GM18907 (cell line): Measurements from ENCODE around the gene ERG28.
"Not testable (repeated sequence)": the region's sequence is repeated elsewhere in the genome, so short reads cannot be mapped to it uniquely, and the experiment has no call there.

Source experiments
- ATAC-seq: cut with Tn5 transposase; IDR thresholded peaks from one replicate; pipeline ENCODE4 v1.9.1; 2021; ENCODE audit warnings: mild to moderate bottlenecking, moderate library complexity; ENCODE audit not compliant: unreplicated experiment

The ERG28 gene, protein sequence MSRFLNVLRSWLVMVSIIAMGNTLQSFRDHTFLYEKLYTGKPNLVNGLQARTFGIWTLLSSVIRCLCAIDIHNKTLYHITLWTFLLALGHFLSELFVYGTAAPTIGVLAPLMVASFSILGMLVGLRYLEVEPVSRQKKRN

DNA sequence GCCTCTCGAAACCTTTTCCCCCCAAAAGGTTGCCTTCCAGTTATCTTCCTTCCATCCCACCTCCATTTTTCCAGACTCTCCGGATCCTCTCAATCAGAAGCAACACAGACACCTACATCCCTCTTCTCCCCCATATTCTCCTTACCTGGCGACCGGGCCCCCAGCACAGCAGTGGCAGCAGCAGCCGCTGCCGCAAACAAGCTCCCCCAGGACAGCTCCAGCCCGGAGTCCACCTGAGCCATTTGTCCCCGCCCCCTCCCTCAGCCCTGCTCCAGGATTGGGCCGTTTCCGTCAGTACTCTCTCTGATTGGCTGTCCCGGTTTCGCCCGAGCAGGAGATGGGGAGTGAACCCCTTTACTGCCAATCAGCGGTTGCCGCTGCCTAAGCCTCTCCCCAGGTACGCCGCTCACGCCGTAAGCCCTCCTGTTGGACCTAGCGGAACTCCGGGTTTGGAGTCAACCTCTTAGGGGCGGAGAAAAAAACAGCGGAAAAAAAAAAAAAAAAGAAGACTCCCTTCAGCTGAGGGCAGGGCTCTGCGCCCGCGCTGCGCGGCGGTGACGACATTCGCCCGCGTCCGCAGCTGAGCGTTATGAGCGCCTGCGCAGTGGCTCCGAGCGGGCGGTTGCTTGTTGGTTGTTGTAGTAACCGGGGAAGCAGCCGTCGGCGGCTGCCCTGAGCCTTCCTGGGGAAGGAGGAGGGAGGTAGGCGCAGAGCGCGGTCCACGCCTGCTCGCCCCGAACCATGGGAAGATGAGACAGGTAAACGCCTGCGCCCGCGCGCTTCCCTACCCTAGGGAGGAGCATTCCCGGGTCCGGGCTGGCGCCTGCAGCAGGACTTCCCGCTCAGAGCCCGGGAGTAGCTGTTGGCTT, at the start of gene ERG28, which contains the start of gene TTLL5:
TSS of gene ERG28 (minus strand) at position 247 of the 869 bp plus-strand sequence. CDS start 3,374 bp downstream, outside the sequence.
TSS of gene TTLL5 (plus strand) at position 617 of the 869 bp plus-strand sequence. CDS start 1,904 bp downstream, outside the sequence.
- ATAC-seq, result peak; percentile 95

DNA sequence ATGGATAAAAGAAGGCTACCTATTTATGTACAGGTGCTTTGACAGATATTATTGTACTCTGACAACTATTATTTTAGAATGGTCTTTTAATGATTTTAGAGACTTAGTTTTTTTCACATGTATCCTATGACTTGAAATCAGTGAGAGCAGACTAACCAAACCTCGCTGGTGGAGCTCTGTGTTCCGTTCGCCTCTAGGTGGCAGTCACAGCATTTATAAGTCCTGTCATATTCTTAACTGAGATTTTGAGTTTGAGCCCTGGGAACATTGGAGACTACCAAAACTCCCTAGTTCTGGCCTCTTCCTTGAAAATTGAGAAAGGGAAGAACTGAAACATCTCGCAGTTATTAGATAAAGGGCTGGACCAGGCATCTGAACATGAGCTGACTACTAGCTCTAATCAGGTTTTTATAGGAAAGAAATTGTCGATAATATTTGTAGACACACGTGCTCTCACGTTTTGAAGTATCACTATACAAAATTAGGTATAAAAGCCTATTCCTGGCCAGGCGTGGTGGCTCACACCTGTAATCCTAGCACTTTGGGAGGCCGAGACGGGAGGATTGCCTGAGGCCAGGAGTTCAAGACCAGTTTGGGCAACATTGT, 48.6 kb upstream of the ERG28 start:
- peak; percentile 53 for ATAC-seq

DNA sequence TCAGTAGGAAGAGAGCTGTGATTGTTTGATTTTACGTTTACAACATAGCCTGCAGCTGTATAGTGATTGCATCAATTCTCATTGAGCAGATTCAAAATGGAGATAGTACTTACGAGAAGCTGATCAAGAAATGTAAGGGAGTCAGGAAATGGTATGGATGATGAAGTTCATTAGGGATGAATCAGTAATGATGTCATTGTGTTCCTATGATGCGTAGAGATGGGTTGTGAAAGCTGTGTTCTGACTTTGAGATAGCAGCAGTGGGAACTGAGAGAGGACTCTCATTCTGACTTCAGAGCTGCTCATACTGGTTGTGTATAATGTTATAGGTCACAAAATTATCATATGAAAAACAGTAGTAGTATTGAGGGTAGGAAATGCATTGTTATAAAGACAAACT, 44.3 kb upstream of the ERG28 start:
- ATAC-seq, result no peak

DNA sequence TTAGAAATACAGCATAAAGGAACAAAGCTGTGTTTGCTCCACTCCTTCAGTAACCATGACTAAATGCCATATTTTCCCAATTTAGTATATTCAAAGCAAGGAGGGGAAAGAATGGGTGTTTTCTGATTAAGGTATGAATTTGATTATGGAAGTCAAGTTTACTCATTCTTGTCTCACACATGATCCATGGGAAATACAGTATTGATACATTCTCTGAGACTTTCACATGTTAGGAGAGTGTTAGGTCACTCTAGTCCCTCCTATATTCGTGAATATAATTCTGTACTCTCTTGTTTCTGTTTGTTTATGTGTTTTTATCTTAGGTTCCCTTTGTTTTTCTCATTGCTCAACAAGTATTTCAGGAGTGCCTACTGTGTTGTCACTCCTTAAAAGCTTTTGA, 42.8 kb upstream of the ERG28 start:
- no peak for ATAC-seq

DNA sequence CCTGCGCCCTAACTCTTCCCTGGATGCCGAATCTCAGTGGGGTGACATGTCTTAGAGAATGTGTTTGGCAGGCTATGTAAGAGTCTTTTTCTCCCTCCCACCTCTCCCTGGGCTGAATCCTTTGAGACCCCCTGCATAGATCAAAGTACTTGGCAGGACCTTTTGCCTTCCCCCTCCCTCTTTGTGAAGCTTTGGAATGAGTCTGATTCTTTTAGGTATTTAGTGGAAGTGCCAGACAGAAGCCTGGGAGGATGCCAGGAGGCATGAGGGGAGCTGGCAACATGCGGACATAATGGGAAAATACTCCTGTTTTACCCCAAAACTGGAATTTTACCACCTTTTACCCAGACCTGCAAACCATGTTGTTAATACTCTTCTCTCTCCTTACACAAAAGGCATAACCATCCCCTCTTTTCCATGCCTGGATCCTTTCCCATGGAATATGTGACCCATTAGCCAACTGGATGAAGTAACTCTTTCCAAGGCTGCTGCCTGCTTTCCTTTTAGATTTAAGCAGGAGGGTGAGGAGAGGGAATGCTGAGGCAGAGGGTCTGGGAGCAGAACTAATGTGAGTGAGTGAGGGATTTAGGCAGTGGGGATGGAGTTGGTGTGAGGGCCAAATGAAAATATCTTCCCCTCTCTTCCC, 42.1 kb upstream of the ERG28 start:
- no peak for ATAC-seq

DNA sequence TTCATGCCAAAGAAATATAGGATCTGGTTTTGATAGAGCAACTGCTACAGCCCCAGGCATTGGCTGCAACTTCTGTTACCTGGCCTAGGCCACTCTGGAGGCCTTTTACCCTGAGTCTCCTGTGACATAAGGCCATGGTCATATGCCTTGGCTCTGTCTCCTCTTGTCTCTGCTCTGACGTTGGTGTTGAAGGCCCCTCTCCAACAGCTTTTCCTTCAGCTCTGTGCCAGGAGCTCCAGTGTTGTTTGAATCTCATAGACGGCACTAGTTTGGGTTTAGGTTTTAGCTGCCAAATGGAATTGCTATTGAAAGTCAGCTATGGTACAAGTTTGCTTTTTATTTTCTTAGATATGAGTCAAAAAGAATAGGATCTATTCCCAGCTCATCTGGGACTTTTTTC, 41.4 kb upstream of the ERG28 start:
- no peak for ATAC-seq

DNA sequence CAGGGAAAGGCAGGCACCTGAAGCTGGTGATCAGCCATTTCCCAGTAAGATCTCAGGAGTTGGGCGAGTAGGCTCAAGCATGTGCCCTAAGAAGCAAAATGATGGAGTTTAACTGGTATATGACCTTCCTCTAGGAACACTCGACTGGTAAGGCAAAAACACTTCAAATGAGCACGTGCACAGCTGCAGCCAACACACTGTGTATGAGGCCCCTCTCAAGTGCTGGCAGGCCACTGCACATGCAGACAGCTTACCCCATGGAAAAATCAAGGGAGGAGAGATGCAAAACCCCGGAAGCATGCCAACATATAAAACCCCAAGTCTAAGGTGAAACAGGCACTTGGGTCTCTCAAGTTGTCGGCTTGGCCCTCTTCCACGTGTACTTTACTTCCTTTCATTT, 39.6 kb upstream of the ERG28 start:
- ATAC-seq, result no peak

DNA sequence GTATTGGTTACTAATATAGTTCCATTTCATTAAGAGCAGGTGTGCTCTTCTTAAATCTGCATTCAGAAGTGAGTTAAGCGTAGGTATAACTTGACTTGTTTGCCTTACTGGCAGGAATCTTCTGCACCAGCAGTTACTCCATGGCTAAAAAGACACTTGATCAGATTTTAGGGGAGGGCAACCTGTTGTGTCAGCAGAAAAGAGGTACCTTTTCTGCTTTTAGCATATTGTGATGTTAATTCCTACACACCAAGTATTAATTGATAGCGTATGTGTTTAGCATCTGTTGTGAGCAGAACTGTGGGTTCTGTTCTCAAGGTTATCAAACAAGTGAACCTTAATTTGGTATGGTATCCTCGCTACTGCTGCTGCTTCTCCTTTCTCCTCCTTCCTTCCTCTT, 38.7 kb upstream of the ERG28 start:
- no peak for ATAC-seq

DNA sequence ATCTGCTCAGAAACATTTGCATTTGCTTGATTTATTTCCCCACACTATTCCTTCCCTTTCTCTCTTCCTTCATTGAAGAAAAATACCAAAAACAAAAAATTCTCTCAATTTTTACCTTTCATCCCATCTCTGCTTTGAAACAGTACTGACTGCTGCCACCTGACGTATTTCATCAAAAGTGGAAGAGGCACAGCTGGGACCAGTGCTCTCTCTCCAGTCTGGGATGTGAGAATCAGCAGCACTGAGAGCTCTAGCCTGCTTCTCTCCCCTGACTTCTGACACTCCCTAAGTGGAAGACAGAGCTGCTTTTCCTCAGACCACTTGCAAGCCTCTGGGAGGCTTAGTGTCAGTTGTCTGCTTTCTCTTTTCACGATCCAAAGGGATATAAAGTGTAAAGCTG, 37.2 kb upstream of the ERG28 start:
- ATAC-seq, result no peak

DNA sequence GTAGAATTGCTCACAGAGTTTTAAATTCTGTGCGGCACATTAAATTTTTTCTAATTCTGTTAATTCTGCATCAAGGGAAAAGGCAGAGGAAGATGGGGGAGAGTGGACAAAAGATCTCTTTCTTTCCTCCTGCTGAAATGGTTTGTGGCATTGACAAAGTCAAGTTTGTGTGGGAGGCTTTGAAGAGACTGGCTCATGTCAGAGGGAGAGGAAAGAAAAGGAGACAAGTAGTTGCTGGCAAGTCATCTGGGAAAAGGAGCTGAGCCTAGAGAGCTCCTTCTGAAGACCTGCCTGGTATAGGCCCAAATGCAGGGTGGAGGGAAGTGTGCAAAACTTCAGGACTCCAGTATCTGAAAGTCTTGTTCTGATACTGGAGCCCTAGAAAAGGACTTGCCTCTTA, 36.7 kb upstream of the ERG28 start:
- ATAC-seq, result no peak

DNA sequence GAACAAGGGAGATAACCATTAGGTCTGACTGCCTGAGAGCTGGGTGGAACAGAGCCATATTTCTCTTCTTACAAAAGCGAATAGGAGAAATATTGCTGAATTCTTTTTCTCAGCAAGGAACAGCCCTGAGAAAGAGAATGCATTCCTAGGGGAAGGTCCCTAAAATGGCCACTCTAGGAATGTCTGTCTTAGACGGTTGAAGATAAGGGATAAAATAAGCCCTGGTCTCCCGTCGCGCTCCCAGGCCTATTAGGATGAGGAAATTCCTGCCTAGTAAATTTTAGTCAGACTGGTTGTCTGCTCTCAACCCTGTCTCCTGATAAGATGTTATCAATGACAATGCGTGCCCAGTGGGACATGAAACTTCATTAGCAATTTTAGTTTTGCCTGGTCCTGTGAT, 34.3 kb upstream of the ERG28 start:
- not testable (repeated sequence) for ATAC-seq

DNA sequence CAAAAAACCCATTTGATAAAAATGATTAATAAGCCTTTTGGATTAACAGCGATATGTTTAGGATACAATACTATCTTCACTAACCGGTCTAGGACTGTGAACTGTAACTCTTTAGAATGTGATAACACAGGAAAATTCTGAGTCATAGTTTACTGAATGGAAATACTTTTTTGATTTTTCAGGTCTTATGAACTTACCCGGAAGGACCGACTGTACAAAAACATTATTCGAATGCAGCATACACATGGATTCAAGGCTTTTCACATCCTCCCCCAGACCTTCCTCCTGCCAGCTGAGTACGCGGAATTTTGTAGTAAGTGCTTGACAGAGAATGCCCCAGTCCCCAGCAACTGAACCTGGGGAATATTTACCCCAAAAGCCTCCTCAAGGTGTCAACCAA, 29.3 kb upstream of the ERG28 start:
- no peak for ATAC-seq

DNA sequence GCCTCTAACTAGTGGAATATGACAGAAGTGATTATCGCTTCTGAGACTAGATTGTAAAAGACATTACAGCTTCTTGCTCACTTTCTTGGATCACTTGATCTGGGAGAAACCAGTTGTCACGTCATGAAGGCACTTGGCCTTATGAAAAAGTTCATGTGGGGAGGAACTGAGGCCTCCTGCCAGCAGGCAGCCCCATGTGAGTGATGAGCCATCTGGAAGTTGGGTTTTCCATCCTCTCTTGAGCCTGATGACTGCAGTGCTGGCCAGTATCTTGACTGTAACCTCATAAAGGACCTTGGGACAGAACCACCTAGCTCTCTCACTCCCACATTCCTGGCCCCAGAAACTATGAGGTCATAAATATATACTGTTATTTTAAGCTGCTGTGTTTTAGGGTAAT, 28.3 kb upstream of the ERG28 start:
- ATAC-seq, result no peak

DNA sequence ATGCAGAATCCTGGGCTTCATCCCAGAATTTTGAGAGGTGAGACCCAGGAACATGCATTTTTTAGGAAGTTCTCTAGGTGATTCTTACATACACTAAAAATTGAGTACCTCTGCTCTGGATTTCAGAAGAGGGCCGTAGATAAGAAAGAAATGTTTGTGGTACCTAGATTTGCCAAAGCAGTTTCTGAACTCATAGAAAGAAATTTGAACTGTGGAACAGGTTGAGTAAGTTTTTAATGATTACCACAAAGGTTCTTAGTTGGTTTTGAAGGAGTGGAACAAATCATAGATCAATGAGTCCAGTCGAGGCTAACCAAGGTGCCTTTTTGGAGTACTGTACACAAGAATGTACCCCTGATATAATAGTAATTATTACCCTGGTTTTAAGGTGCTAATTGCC, 25.2 kb upstream of the ERG28 start:
- no peak for ATAC-seq

DNA sequence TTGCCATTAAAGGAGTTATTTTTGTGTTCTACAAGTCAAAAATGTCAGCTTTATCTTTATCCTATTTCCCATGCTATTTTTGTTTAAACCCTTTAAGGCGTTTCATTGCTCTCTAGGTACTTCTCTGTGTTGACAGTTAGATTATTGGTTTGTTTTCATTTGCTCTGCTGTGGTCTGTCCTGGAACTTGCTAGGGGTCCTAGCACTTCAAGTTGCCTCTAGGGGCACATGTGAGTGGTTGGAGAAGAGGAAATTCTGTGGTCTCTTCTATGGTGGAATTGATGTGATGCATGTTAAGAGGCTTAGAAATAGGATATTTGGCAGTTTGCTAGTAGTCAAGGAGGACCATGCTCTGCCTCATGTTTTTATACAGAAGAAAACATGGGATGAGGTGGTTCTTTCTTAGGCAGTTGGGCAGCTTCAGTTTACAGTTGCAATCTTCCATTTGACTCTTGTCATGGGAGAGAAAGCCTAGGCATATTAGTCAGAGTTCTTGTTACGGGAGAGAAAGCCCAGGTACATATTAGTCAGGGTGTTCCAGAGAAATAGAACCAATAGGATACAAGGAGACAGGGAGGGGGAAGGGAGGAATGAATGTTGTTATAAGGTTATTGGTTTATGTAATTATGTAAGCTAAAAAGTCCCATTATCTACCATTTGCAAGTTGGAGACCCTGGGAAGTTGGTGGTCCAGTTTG, 14.7 kb upstream of the ERG28 start:
- no peak for ATAC-seq

DNA sequence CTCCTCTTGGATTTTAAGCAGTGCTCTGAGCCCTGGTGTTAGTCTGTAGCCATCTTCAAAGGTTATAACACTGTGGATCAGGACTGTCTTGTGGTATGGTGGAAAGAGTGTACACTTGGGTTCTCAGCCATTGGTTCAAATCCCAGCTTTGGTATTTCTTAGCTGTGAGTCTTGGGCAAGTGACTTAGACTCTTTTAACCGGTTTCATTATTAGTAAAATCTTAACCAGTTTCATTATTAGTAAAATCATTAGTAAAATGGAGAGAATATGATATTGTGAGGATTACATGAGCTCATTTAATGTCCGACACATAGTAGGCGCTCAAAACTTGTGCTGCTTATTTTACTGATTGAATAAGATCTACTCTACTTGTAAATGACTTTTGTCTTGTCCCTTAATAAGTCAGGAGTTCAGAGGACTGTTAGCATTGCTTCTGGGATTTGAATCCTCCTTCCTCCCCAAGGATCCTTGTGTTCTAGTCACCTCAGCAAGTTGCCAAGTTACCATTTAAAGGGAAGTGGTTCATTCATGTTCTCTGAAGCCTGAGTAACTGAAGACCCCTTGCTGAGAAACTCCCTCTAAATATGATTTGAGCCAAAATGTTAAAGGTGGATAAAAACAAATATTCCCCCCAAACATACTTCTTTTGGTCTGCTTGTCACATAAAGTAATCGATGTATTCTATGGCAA, 12.8 kb upstream of the ERG28 start:
- no peak for ATAC-seq

DNA sequence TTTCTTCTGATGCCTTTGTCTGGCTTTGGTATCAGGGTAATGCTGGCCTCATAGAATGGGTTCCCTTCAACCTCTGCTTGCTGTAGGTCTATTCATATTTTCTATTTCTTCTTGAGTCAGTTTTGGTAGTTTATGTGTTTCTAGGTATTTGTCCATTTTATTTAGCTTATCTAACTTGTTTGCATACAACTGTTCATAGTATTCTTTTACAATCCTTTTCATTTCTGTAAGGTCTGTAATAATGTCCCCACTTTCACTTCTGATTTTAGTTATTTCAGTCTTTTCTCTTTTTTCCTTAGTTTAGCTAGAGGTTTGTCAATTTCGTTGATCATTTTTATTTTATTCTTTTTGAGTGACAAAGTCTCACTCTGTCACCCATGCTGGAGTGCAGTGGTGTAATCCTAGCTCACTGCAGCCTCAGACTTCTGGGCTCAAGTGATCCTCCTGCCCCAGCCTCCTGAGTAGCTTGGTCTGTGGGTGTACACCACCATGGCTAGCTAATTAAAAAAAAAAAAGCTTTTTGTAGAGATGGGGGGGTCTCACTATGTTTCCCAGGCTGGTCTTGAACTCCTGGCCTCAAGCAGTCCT, 12.0 kb upstream of the ERG28 start:
- no peak for ATAC-seq

DNA sequence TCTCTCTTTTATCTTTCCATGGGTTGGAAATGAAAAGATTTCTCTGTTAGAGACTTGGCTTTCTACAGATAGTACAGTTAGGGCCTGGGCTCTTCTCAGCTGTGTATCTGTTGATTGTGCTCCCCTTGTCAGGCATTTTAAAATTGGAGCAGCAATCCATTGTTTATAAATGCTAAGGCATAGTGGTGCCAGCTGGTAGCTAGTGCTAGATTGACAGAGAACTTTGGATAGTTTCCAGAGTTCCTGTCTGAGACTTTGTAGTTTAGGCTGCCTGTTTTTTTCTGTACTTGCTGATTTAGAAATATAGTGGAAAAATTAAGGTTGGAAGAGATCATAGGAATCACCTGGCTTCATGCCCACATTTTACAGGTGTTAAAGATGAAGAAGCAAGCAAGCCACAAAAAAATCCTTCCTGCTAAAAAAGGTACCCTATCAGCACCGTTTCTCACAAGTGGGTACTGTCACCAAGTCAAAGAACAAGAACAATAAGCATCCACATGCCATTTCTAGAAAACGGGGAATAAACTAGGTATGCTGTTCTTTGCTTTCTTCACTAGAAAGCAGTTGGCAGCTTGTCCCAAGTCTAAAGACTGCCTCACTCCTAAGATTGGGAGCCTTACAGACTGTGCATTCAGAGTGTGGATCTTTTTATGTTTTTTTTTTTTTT, 6.6 kb upstream of the ERG28 start:
- no peak for ATAC-seq

DNA sequence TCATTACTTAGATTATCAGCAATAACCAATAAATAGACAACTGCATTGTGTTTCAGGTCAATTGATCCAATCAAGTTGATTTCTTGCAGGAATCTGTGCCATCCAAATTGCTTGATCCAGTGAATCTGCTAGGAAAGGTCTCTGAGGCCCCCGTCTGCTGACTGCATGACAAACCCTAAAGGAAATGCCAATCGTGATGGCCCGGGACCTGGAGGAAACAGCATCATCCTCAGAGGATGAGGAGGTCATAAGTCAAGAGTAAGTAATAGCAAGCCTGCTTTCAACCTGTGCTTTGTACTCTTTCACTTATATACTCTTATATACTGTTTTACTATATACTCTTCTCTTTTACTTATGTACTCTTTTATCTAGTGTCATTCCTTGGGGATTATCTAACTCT, 2.3 kb upstream of the ERG28 start:
- no peak for ATAC-seq

DNA sequence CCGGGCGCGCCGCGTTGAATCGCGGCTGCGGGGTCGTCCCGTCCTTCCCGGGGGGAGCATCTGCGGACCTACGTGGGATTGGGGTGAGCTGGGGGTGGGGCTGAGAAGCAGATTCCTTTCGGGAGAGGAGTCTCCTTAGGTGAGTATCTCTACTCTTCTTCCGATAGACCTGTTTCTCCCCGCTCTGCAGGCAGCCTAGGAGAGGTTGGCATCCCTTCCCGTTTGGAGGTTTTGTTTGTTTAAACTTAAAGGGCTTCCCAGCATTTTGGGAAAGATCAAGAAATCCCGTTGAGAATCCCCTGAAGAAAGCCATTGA, 781 bp upstream of the ERG28 start:
- ATAC-seq, result no peak
